WTC11 (cell line): Measurements from ENCODE around the gene POLR1H. TPM values are rescaled to one million over a fixed set of nuclear protein-coding genes. Genes with fewer than 3 reads are reported as not detected.

Experiments
- ATAC-seq: fragments of 200-7000 bp; cut with Tn5 transposase; 2 replicates; pipeline ENCODE4 v1.10.0; 2021; ENCODE audit warnings: mild to moderate bottlenecking, moderate library complexity
- CTCF ChIA-PET: fragments of 300-600 bp; sonication (Branson Sonifier 250); formaldehyde crosslinking; loops from one replicate; lab custom pipeline; 2021; ENCODE audit warnings: antibody characterized with exemption; lab: Charles Lee
- POLR2A ChIA-PET: fragments of 350-600 bp; sonication (Branson Sonifier 250); formaldehyde crosslinking; loops from one replicate; lab custom pipeline; 2021; ENCODE audit warnings: antibody characterized with exemption; lab: Charles Lee
- DNase-seq: peaks from one replicate; pipeline ENCODE4 v3.0.0; 2021; ENCODE audit warnings: low spot score
- H3K27ac Mint-ChIP-seq: 2 replicates; pipeline ENCODE4 v1.8.0; 2021; ENCODE audit warnings: mixed read lengths
- H3K27me3 Mint-ChIP-seq: 2 replicates; pipeline ENCODE4 v1.8.0; 2021; ENCODE audit warnings: low read depth, mild to moderate bottlenecking, moderate library complexity, mixed read lengths
- H3K36me3 Mint-ChIP-seq: 2 replicates; pipeline ENCODE4 v1.8.0; 2021; ENCODE audit warnings: mixed read lengths
- H3K4me1 Mint-ChIP-seq: 2 replicates; pipeline ENCODE4 v1.8.0; 2022; ENCODE audit warnings: mixed read lengths
- H3K4me3 Mint-ChIP-seq: 2 replicates; pipeline ENCODE4 v1.8.0; 2021; ENCODE audit warnings: mild to moderate bottlenecking, moderate library complexity, mixed read lengths
- H3K9me3 Mint-ChIP-seq: 2 replicates; pipeline ENCODE4 v1.8.0; 2021; ENCODE audit warnings: mixed read lengths
- CREB1 ChIP-seq: sonication (generic); formaldehyde crosslinking; IDR thresholded peaks from 2 replicates; pipeline ENCODE4 v1.8.0; 2023; ENCODE audit warnings: mild to moderate bottlenecking, missing genetic modification reagents
- ELF4 ChIP-seq: sonication (generic); formaldehyde crosslinking; IDR thresholded peaks from 2 replicates; pipeline ENCODE4 v1.8.1; 2022; ENCODE audit warnings: low read depth, mild to moderate bottlenecking, moderate library complexity, missing genetic modification reagents
- GTF2I ChIP-seq: fragments of 250-450 bp; sonication (Bioruptor Pico); conservative IDR thresholded peaks from 2 replicates; pipeline ENCODE4 v1.4.0; 2021; ENCODE audit warnings: mild to moderate bottlenecking
- IRF2 ChIP-seq: sonication (generic); formaldehyde crosslinking; IDR thresholded peaks from 2 replicates; pipeline ENCODE4 v1.8.0; 2022; ENCODE audit warnings: low read depth, missing genetic modification reagents, borderline replicate concordance
- NFE2L1 ChIP-seq: sonication (generic); formaldehyde crosslinking; IDR thresholded peaks from 2 replicates; pipeline ENCODE4 v1.8.1; 2023; ENCODE audit warnings: missing genetic modification reagents
- SMAD4 ChIP-seq: sonication (generic); formaldehyde crosslinking; IDR thresholded peaks from 2 replicates; pipeline ENCODE4 v1.8.0; 2022; ENCODE audit warnings: mild to moderate bottlenecking, missing genetic modification reagents
- ZBTB21 ChIP-seq: sonication (generic); formaldehyde crosslinking; IDR thresholded peaks from 2 replicates; pipeline ENCODE4 v1.8.1; 2023; ENCODE audit warnings: mild to moderate bottlenecking, missing genetic modification reagents, borderline replicate concordance
- total RNA-seq: library from RNA; stranded (reverse); gene quantifications from 3 replicates; pipeline ENCODE4 v1.2.3, GENCODE V29; 2021
- TF ChIP-seq, protein P1 (sequence below): sonication (generic); formaldehyde crosslinking; IDR thresholded peaks from 2 replicates; pipeline ENCODE4 v1.8.0; 2022; ENCODE audit warnings: missing genetic modification reagents
- TF ChIP-seq, protein P2 (sequence below): sonication (generic); formaldehyde crosslinking; IDR thresholded peaks from 2 replicates; pipeline ENCODE4 v1.8.0; 2023; ENCODE audit warnings: missing genetic modification reagents, mild to moderate bottlenecking, borderline replicate concordance
- TF ChIP-seq, protein P3 (sequence below): sonication (generic); formaldehyde crosslinking; IDR thresholded peaks from 2 replicates; pipeline ENCODE4 v1.8.0; 2022; ENCODE audit warnings: mild to moderate bottlenecking, missing genetic modification reagents
- TF ChIP-seq, protein P4 (sequence below): sonication (generic); formaldehyde crosslinking; IDR thresholded peaks from 2 replicates; pipeline ENCODE4 v1.8.1; 2023; ENCODE audit warnings: mild to moderate bottlenecking, missing genetic modification reagents, moderate library complexity
- TF ChIP-seq, protein P5 (sequence below): fragments of 200-600 bp; IDR thresholded peaks from 2 replicates; pipeline ENCODE4 v1.8.0; 2022; ENCODE audit warnings: antibody characterized with exemption
- TF ChIP-seq, protein P6 (sequence below): sonication (generic); formaldehyde crosslinking; IDR thresholded peaks from 2 replicates; pipeline ENCODE4 v1.8.1; 2023; ENCODE audit warnings: mild to moderate bottlenecking, missing genetic modification reagents

Gene POLR1H
- total RNA-seq, 1 experiment from 2014 or later: 38.8 TPM

DNA sequence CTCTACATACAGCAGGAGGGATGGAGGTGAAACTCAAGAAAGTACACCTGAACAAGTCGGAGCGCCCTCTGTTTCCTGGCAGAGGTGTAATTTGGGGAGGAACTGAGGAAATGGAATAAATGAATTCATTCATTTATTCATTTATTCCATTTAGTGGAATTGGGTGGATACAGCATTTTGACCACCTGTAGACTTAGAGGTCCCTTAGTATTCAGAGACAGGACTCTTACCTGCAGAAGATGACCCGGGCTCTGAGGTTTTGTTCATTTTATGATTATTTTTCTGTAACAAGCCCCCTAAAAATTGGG lies 42.8 kb downstream of the POLR1H start:
- H3K9me3 Mint-ChIP-seq: no peaks in the 10 kb centered on the region
- POLR2A ChIA-PET: interaction anchor here (1.0 kb wide), 1 partner anchor 27 kb away, joined by 3 read pairs; no protein-coding TSS in a partner anchor
- peaks cover 30% of the 10 kb centered on the region for H3K4me1 Mint-ChIP-seq
- no peak for DNase-seq
- peak overlapping the region; percentile 80 for H3K4me3 Mint-ChIP-seq
- TF ChIP-seq IRF2 (CRISPR knock-in tag): no peak
- TF ChIP-seq ELF4 (CRISPR knock-in tag): no peak
- TF ChIP-seq SMAD4 (CRISPR knock-in tag): no peak
- no peaks in the 10 kb centered on the region for H3K36me3 Mint-ChIP-seq
- CTCF ChIA-PET: interaction anchor here (0.7 to 6.6 kb wide), 32 partner anchors 8 to 450 kb away, joined by 3 to 389 read pairs (median 5); partner anchors contain the start of genes POLR1H, PPP1R11, RNF39 and TRIM15
- no peak for ATAC-seq
- H3K27ac Mint-ChIP-seq: no peak overlapping the region
- H3K27me3 Mint-ChIP-seq: peaks cover 83% of the 10 kb centered on the region

DNA sequence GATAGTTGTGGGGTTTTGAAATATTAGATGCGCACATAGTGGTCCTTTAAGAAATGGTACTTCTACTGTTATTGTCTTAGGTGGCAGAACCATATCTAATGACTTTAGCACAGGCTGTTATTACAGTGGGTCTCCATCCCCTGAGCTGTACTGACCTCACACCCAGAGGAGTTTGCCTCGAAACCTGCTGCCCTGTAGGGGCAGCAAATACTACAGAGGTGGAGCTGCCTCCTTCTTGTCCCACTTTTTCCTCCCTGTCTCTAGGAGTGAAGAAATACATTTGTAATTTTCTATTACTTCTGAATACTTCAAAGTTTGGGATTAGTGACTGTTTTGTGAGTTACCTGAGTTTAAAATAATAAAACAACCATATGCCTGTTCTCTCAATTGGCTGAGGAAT lies 43.6 kb downstream of the POLR1H start:
- H3K9me3 Mint-ChIP-seq: no peaks in the 10 kb centered on the region
- TF ChIP-seq ELF4 (CRISPR knock-in tag) (no peak), NFE2L1 (CRISPR knock-in tag) (no peak), ZBTB21 (CRISPR knock-in tag) (no peak), CREB1 (CRISPR knock-in tag) (no peak), GTF2I (CRISPR knock-in tag) (no peak)
- TF ChIP-seq, protein P1, sequence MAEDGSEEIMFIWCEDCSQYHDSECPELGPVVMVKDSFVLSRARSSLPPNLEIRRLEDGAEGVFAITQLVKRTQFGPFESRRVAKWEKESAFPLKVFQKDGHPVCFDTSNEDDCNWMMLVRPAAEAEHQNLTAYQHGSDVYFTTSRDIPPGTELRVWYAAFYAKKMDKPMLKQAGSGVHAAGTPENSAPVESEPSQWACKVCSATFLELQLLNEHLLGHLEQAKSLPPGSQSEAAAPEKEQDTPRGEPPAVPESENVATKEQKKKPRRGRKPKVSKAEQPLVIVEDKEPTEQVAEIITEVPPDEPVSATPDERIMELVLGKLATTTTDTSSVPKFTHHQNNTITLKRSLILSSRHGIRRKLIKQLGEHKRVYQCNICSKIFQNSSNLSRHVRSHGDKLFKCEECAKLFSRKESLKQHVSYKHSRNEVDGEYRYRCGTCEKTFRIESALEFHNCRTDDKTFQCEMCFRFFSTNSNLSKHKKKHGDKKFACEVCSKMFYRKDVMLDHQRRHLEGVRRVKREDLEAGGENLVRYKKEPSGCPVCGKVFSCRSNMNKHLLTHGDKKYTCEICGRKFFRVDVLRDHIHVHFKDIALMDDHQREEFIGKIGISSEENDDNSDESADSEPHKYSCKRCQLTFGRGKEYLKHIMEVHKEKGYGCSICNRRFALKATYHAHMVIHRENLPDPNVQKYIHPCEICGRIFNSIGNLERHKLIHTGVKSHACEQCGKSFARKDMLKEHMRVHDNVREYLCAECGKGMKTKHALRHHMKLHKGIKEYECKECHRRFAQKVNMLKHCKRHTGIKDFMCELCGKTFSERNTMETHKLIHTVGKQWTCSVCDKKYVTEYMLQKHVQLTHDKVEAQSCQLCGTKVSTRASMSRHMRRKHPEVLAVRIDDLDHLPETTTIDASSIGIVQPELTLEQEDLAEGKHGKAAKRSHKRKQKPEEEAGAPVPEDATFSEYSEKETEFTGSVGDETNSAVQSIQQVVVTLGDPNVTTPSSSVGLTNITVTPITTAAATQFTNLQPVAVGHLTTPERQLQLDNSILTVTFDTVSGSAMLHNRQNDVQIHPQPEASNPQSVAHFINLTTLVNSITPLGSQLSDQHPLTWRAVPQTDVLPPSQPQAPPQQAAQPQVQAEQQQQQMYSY (CRISPR knock-in tag): no peak
- TF ChIP-seq, protein P2, sequence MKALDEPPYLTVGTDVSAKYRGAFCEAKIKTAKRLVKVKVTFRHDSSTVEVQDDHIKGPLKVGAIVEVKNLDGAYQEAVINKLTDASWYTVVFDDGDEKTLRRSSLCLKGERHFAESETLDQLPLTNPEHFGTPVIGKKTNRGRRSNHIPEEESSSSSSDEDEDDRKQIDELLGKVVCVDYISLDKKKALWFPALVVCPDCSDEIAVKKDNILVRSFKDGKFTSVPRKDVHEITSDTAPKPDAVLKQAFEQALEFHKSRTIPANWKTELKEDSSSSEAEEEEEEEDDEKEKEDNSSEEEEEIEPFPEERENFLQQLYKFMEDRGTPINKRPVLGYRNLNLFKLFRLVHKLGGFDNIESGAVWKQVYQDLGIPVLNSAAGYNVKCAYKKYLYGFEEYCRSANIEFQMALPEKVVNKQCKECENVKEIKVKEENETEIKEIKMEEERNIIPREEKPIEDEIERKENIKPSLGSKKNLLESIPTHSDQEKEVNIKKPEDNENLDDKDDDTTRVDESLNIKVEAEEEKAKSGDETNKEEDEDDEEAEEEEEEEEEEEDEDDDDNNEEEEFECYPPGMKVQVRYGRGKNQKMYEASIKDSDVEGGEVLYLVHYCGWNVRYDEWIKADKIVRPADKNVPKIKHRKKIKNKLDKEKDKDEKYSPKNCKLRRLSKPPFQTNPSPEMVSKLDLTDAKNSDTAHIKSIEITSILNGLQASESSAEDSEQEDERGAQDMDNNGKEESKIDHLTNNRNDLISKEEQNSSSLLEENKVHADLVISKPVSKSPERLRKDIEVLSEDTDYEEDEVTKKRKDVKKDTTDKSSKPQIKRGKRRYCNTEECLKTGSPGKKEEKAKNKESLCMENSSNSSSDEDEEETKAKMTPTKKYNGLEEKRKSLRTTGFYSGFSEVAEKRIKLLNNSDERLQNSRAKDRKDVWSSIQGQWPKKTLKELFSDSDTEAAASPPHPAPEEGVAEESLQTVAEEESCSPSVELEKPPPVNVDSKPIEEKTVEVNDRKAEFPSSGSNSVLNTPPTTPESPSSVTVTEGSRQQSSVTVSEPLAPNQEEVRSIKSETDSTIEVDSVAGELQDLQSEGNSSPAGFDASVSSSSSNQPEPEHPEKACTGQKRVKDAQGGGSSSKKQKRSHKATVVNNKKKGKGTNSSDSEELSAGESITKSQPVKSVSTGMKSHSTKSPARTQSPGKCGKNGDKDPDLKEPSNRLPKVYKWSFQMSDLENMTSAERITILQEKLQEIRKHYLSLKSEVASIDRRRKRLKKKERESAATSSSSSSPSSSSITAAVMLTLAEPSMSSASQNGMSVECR: no peak
- TF ChIP-seq, protein P3, sequence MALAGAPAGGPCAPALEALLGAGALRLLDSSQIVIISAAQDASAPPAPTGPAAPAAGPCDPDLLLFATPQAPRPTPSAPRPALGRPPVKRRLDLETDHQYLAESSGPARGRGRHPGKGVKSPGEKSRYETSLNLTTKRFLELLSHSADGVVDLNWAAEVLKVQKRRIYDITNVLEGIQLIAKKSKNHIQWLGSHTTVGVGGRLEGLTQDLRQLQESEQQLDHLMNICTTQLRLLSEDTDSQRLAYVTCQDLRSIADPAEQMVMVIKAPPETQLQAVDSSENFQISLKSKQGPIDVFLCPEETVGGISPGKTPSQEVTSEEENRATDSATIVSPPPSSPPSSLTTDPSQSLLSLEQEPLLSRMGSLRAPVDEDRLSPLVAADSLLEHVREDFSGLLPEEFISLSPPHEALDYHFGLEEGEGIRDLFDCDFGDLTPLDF (CRISPR knock-in tag): no peak
- TF ChIP-seq, protein P4, sequence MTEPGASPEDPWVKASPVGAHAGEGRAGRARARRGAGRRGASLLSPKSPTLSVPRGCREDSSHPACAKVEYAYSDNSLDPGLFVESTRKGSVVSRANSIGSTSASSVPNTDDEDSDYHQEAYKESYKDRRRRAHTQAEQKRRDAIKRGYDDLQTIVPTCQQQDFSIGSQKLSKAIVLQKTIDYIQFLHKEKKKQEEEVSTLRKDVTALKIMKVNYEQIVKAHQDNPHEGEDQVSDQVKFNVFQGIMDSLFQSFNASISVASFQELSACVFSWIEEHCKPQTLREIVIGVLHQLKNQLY: no peak
- TF ChIP-seq, protein P5, sequence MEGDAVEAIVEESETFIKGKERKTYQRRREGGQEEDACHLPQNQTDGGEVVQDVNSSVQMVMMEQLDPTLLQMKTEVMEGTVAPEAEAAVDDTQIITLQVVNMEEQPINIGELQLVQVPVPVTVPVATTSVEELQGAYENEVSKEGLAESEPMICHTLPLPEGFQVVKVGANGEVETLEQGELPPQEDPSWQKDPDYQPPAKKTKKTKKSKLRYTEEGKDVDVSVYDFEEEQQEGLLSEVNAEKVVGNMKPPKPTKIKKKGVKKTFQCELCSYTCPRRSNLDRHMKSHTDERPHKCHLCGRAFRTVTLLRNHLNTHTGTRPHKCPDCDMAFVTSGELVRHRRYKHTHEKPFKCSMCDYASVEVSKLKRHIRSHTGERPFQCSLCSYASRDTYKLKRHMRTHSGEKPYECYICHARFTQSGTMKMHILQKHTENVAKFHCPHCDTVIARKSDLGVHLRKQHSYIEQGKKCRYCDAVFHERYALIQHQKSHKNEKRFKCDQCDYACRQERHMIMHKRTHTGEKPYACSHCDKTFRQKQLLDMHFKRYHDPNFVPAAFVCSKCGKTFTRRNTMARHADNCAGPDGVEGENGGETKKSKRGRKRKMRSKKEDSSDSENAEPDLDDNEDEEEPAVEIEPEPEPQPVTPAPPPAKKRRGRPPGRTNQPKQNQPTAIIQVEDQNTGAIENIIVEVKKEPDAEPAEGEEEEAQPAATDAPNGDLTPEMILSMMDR: no peak
- TF ChIP-seq, protein P6, sequence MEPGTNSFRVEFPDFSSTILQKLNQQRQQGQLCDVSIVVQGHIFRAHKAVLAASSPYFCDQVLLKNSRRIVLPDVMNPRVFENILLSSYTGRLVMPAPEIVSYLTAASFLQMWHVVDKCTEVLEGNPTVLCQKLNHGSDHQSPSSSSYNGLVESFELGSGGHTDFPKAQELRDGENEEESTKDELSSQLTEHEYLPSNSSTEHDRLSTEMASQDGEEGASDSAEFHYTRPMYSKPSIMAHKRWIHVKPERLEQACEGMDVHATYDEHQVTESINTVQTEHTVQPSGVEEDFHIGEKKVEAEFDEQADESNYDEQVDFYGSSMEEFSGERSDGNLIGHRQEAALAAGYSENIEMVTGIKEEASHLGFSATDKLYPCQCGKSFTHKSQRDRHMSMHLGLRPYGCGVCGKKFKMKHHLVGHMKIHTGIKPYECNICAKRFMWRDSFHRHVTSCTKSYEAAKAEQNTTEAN (CRISPR knock-in tag): no peak
- TF ChIP-seq, all 79 proteins: peak for 0
- ChIA-PET CTCF (interaction anchor here (0.8 to 6.6 kb wide), 13 partner anchors 10 to 349 kb away, joined by 3 to 389 read pairs (median 5); partner anchors contain the start of genes PPP1R11, RNF39 and TRIM26), POLR2A (no interaction called here)
- Mint-ChIP-seq H3K36me3 (no peaks in the 10 kb centered on the region), H3K4me3 (no peak overlapping the region), H3K27ac (no peak overlapping the region), H3K27me3 (peaks cover 79% of the 10 kb centered on the region), H3K4me1 (peaks cover 29% of the 10 kb centered on the region)
- ATAC-seq (no peak), DNase-seq (no peak)
